HG02938 (cell line): ENCODE results near the gene MED16.

Experiments
- ATAC-seq: cut with Tn5 transposase; IDR thresholded peaks from one replicate; pipeline ENCODE4 v1.9.1; 2021; ENCODE audit warnings: mild to moderate bottlenecking, moderate library complexity; ENCODE audit not compliant: unreplicated experiment

Gene MED16

DNA sequence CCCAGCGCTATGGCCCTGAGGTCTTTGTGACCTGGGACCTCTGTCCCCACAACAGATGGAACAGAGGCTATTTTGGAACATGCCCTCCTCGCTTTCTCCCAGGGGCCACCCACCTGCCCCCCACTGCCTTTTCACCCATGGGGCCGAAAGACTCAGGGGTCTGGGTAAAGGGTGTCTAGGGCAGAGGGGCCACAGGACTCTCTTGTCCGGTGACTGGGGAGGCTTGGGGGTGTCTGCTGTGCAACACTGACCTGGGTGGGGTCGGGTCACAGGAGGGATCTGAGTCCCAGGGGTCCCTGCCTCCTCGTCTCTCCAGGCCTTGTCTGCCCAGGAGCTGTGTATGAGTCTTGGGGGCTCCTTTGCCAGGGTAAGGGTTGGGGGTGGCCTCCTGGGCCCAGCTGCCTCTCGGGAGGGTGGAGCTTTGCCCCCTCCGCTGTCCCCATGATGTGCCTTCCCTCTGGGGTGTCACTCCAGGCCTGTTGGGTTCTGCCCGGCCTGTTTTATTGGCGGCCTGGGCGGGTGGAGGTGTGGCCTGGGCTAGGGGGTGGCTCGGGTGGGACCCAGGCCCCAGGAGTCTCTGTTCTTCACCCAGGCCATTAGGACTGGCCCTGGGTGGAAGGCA is 34.9 kb upstream of the MED16 start:
- ATAC-seq = no peak

DNA sequence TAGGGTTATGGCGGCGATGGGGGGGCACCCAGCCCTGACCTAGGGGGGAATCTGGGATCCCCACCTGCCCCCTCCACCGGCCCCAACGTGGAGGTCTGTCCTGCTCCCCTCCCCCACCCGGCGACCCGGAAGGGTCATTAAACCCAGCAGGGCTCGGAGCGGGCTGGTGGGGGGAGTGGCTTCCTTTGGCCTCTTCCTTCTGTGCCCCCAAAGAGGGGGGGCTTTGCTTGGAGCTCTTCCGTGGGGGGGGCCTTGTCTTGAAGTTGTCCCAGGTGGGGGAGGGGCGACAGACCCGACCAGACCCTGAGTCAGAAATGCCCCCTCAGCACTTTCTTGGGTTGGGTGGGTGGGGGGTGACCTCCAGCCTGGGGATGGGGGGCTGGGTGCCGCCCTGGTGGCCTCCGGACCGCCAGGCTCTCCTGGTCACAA is 34.4 kb upstream of the MED16 start:
- no peak for ATAC-seq

DNA sequence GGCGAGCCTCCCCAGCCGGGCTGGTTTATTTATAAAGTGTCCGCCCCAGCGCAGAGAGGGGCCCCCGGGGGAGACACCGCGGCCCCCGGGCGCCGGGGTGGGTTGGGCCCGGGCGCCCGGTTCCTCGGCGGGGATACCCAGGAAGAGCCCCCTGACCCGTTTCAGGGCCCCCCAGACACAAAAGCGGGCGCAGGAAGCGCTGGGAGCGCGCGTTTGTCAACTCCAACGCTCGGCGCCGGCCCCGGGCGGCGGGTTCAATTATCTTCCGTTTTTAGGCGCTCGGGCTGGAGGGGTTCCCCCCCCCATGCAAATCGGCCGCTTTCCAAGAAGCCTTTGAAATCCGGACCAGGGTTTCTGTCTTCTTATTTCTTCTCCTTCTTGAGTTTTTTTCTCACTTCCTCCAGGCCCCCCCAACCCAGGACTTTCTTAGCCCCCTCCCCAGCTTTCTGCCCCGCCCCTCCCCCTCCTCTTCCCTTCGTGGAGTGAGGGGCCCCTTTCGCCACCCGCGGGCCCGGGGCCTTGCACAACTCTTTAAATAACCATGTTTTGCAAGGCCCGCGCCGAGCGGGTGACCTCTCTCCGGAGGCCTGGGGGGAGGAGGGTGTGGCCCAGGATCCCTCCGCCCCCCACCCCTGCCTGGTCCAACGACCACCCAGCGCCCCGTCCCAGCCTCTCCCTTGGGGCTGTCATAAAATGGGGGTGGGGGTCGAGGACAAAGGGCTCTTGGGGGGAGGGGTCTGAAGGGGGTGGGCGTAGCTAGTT is 33.8 kb upstream of the MED16 start:
- ATAC-seq = no peak

DNA sequence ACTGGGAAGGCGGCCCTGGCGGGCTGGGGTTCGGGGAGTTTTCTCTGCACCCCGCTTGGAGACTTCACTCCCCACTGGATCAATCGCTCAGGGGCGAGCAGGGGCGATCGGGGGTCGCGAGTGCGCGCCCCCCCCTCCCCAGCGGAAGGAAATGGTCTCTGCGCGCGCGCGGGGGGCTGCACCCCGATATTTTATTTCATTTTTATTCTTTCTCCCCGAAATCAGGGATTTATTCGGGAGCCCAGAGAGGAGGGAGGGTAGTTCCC is 33.3 kb upstream of the MED16 start:
- no peak for ATAC-seq

DNA sequence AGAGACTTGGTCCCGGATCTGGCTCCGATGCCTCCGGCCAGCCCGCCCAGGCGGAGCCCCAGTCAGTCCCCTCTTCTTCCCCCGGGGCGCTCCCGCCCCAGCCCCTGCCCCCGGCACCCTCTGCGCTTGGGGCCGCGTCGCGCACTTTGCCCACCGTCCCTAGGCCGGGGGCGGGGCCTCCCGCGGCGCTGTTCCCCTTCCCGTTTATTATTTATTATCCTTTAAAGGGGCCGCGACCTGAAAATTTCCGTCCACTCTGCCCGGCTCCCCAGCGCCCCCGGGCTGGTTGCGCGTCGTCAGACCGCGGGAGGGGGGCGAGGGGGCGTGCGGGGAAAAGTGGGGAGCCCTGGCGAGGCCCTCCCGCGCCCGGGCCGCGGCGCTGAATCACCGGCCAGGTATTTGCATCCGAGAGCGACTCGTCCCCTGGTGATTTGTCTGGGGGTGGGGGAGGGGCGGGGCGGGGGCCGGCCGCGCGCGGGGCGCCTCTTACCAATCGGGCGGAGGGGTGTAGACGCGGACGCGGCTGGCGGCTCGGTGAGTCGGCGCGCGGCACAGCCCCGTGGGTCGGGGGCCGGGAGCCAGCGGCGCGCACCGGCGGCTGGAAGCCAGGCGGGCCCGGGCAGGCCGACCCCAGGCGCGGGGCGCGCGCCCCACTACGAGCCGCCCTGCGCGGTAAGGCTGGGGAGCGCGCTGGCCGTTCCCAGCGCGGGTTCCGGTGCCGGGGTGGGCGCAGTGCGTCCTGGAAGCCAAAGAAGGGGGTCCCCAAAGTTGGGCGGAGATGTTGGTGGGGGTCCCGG is 32.7 kb upstream of the MED16 start, which contains the start of gene ARID3A:
Gene ARID3A (plus strand): TSS at position 510 of the 797 bp plus-strand sequence. CDS start 3,494 bp downstream, outside the sequence.
- ATAC-seq = peak; percentile 46

DNA sequence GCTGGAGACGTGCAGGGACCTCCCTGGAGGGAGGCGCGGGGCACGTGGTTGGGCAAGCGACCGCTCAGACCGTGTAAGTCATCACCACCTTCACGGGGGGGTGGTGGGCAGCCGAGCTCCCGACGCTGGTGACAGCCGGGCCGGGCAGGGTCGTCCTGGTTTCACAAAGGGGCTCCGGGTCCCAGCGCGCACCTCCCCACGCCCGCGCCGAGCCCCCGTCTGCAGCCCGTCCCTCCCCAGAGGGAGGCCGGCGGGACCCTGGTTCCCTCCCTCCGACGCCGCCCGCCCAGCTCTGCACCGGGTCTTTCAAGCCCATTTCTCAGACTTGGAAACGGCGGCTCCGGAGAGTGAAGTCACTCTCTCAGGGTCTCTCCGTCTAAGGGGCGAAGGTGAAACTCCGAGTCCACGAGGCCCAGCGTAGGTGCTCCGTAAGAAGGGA is 32.1 kb upstream of the MED16 start:
- ATAC-seq = peak; percentile 48

DNA sequence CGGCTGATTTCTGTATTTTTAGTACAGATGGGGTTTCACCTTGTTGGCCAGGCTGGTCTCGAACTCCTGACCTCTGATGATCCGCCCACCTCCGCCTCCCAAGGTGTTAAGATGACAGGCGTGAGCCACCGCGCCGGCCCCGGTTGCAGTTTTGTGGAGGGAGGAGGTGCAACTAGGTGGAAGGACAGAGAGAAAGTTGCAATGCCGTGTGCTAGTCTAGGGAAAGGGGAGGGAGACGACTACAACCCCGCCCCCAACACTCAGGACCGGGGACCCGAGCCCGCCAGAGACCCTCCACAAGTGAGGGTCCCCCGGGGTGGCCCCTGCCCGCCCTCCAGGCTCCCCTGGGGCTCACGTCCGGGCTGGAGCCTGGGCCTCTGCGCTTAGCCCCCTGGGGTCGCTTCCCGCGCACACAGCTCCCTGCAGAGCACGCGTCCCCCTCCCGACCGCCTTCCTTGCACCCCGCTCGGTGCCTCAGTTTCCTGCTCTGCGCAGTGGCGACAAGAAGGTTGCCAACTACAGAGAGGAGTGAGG is 31.6 kb upstream of the MED16 start:
- no peak for ATAC-seq

DNA sequence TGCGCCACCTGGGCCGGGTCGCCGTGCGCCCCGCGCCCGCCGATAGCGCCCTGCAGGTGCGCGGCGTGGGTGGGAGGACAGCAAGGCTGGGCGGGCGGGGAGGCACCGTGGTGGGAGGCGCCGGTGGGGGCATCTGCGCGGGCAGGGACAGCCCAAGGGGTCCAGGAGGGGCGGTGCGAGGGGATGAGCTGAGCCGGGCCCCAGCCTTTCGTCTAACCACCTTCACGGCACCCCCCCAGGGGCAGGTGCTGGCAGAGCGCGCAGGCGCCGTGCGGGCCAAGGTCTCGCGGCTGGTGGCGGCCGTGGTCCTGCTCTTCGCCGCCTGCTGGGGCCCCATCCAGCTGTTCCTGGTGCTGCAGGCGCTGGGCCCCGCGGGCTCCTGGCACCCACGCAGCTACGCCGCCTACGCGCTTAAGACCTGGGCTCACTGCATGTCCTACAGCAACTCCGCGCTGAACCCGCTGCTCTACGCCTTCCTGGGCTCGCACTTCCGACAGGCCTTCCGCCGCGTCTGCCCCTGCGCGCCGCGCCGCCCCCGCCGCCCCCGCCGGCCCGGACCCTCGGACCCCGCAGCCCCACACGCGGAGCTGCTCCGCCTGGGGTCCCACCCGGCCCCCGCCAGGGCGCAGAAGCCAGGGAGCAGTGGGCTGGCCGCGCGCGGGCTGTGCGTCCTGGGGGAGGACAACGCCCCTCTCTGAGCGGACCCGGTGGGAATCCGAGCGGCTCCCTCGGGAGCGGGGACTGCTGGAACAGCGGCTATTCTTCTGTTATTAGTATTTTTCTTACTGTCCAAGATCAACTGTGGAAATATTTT is 27.3 kb upstream of the MED16 start:
- no peak for ATAC-seq

DNA sequence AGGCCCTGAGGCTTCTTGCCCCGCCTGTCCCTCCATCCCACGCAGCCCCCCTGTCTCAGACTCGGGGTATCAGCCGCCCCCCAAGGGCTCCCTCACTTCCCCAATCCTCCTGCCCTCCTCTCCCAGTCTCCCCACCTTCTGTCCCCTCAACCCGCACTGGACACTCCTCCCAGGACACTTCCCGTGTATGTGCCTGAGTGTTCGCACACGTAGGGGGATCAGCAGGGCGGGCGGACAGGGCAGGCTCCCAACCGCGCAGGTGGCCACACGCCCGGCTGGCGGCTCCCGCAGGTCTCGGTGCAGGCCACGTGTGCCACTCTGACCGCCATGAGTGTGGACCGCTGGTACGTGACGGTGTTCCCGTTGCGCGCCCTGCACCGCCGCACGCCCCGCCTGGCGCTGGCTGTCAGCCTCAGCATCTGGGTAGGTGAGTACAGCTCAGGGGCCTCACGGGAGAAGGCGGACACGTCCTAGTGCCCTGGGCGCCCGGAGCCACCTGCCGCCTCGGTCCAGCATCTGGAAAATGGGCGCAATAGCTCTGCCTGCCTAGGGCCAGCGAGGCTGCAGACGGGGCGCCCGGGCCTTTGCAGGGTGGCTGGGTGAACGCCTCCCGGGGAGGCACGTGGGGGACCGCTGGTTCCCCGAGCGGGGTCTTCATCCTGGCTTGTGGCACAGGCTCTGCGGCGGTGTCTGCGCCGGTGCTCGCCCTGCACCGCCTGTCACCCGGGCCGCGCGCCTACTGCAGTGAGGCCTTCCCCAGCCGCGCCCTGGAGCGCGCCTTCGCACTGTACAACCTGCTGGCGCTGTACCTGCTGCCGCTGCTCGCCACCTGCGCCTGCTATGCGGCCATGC is 26.4 kb upstream of the MED16 start:
- ATAC-seq = no peak

DNA sequence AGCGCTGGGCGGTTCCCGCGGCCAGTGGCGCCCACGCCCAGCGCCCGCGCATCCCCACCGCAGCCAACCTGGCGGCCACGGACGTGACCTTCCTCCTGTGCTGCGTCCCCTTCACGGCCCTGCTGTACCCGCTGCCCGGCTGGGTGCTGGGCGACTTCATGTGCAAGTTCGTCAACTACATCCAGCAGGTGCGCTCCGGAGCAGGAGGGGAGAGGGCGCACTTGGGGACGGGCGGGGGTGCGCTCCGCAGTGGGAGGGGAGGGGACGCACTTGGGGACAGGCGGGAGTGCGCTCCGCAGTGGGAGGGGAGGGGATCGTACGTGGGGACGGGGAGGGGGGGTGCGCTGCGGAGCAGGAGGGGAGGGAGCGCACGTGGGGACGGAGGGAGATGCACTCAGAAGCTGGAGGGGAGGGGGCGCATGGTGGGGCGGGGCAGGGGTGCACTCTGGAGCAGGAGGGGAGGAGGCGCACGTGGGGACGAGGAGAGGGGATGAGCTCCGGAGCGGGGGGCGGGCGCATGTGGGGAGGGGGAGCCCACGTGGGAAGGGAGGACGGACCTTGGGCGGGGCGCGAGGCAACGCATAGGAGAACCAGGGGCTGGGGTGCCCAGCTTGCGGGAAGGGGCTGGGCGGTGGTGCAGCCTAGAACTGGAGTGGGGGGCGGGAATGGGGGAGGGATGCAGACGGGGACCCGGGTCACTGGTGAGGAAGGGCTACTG is 25.7 kb upstream of the MED16 start:
- no peak for ATAC-seq

DNA sequence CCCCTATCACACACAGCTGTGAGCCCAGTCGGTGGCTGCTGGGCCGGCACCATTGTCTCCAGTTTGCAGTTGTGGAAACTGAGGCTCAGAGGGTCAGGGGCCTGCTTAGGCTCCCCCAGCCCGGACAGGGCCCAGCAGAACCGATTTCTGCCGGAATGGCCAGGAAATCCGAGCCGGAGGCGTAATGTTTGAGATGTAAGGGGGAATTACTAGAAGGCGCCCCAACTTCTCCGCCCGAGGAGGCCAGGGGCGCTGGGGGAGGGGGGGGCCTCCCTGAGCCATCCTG is 25.1 kb upstream of the MED16 start:
- ATAC-seq = no peak

DNA sequence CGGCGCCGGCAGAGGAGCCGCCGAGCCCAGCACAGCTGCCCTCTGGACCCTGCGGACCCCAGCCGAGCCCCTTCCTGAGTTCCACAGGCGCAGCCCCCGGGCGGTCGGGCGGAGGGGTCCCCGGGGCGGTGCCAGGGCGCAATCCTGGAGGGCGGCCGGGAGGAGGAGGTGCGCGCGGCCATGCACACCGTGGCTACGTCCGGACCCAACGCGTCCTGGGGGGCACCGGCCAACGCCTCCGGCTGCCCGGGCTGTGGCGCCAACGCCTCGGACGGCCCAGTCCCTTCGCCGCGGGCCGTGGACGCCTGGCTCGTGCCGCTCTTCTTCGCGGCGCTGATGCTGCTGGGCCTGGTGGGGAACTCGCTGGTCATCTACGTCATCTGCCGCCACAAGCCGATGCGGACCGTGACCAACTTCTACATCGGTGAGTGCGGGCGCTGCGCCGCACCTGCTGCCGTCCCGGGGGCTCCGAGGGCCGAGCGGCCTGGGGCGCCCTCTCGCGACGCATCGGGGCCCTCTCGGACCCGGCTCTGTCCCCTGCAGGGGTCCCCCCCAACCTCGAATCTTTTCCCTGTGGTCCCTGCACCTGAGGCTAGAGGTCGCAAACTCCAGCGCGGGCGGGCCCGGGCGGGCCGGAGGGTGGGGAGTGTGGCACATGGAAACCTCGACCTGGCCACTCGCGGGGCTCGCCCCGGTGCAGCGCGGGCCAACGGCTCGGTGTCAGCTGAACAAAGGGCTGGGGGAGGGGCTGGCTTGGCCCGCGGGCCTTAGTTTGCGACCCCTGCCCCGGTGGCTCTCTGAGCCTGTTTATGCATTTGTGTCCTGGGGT is 24.6 kb upstream of the MED16 start, which contains the start of gene KISS1R:
Gene KISS1R (plus strand): TSS at position 11 of the 829 bp plus-strand sequence. CDS start 170 bp downstream, at position 181.
- no peak for ATAC-seq

DNA sequence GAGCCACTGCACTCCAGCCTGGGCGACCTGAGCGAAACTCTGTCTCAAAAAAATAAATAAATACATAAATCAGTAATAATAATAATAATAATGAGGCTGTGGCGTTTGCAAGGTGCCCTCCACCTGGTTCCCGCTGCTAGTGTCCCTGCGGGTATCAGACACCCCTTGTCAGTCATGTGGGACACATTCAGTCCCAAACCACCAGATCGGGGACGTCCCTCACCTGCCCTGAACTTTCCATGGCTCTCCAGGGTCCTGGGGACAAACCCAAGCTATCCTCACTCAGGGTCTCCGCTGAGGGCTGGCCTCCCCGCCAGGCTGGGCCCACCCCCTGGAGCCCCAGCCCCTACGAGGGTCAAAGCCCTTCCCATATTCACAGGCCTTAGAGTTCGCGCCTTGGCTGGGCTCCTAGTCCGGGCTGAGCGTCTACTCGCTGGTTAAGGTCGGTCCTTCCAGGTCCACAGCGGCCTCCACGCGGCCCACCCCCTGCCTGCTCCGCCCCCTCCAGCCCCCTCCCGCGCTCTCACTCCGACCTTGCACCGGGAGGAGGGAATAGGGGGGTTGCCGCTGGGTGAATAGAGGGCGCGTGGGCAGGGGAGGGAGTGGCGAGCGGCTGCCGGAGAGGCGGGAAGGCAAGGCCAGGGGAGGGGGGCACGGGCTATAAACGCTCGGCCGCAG is 23.8 kb upstream of the MED16 start:
- ATAC-seq = no peak

DNA sequence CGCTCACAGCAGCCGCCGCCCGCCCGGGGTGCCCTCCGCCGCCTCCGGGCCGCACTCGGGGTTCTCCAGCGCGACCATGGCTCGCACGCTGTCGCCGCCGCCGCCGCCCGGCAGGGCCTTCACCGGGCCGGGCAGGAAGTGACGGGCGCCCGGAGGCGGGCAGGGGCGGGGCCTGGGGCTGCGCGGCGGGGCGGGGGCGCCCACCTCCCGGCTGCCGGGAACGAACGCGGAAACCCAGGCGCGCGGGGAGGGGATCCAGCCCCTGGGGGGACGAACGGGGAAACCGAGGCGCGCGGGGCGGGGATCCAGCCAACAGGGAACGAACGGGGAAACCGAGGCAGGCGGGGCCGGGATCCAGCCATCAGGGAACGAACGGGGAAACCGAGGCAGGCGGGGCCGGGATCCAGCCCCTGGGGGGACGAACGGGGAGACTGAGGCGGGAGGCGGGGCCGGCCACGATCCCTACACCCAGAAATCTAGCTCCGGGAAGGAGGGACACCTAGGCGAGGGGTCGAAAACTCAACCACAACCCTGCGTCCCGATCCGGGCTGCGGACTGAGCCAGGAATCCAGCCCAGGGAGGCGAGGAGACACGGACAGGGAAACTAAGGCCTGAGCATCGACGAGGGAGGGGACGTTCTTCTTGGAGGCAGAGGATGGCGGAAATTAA is 20.2 kb upstream of the MED16 start, which contains the start of gene R3HDM4:
Gene R3HDM4 (minus strand): TSS at position 140 of the 669 bp plus-strand sequence. CDS start 62 bp downstream, at position 78.
- no peak for ATAC-seq

DNA sequence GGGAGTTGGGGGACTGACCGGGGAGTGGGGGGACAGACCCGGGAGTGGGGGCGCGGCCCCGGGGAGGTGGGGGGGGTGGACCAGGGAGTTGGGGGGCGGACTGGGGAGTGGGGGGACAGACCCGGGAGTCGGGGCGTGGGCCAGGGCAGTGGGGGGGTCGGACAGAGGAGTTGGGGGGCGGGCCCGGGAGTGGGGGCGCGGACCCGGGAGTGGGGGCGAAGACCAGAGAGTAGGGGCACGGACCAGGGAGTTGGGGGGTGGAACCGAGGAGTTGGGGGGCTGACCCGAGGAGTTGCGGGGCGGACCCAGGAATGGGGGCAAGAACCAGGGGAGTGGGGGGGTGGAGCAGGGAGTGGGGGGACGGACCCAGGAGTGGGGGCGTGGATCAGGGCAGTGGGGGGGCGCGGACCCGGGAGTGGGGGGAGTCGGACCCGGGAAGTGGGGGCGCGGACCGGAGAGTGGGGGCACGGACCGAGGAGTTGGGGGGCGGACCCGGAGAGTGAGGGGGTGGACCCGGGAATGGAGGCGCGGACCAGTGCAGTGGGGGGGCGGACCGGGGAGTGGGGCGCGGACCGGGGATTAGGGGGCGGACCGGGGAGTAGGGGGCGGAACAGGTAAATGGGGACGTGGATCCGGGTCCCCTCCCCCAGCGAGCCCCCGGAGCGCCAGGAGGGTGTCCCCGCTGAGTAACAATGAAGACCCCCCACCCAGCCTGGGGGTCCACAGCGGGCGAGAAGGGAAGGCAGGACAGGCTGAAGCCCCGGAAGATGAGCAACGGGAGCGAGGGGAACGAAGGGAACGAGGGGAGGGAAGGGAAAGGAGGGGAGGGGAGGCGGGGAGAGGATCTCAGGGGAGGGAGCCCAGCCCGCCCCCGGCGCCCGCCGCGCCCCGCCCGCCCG is 19.4 kb upstream of the MED16 start:
- no peak for ATAC-seq
